GM18499 (cell line): Measurements from ENCODE around the gene PTPRN2.

Source experiments
- ATAC-seq: cut with Tn5 transposase; IDR thresholded peaks from one replicate; pipeline ENCODE4 v1.9.1; 2021; ENCODE audit warnings: moderate number of reproducible peaks; ENCODE audit not compliant: insufficient read depth, unreplicated experiment

The PTPRN2 gene

GRCh38 chr7:157557263-157557662 is 1030.4 kb downstream of the PTPRN2 start:
- no peak for ATAC-seq

- no peak for ATAC-seq
Observed at GRCh38 chr7:157556642-157556944, 1031.0 kb downstream of the PTPRN2 start.

- ATAC-seq: no peak
Observed at GRCh38 chr7:157555944-157556641, 1031.5 kb downstream of the PTPRN2 start.

GRCh38 chr7:157555313-157555712 is 1032.3 kb downstream of the PTPRN2 start:
- no peak for ATAC-seq

GRCh38 chr7:157554393-157555238 is 1033.0 kb downstream of the PTPRN2 start:
- ATAC-seq: no peak

- ATAC-seq: no peak
Observed at GRCh38 chr7:157553256-157553655, 1034.4 kb downstream of the PTPRN2 start.

GRCh38 chr7:157552295-157552993 is 1035.2 kb downstream of the PTPRN2 start:
- ATAC-seq: no peak

- no peak for ATAC-seq
Observed at GRCh38 chr7:157551325-157552070, 1036.1 kb downstream of the PTPRN2 start.

- no peak for ATAC-seq
Observed at GRCh38 chr7:157550300-157551275, 1037.0 kb downstream of the PTPRN2 start.

GRCh38 chr7:157549612-157550299 is 1037.9 kb downstream of the PTPRN2 start:
- ATAC-seq: no peak

GRCh38 chr7:157548691-157549303 is 1038.8 kb downstream of the PTPRN2 start:
- ATAC-seq: no peak

GRCh38 chr7:157547611-157548010 is 1040.0 kb downstream of the PTPRN2 start:
- ATAC-seq: no peak

GRCh38 chr7:157547102-157547501 is 1040.5 kb downstream of the PTPRN2 start:
- no peak for ATAC-seq

- ATAC-seq: no peak
Observed at GRCh38 chr7:157545681-157546060, 1042.0 kb downstream of the PTPRN2 start.

GRCh38 chr7:157544980-157545680 is 1042.5 kb downstream of the PTPRN2 start:
- no peak for ATAC-seq

- ATAC-seq: no peak
Observed at GRCh38 chr7:157544226-157544625, 1043.4 kb downstream of the PTPRN2 start.

GRCh38 chr7:157543791-157544190 is 1043.8 kb downstream of the PTPRN2 start:
- ATAC-seq: no peak

GRCh38 chr7:157543276-157543675 is 1044.3 kb downstream of the PTPRN2 start:
- no peak for ATAC-seq
